ENCODE data around the gene LAMB4. TPM values are rescaled to one million over a fixed set of nuclear protein-coding genes. Genes with fewer than 3 reads are reported as not detected.

LAMB4 gene
- total RNA-seq, 2 donors from 2014 or later: not detected

DNA sequence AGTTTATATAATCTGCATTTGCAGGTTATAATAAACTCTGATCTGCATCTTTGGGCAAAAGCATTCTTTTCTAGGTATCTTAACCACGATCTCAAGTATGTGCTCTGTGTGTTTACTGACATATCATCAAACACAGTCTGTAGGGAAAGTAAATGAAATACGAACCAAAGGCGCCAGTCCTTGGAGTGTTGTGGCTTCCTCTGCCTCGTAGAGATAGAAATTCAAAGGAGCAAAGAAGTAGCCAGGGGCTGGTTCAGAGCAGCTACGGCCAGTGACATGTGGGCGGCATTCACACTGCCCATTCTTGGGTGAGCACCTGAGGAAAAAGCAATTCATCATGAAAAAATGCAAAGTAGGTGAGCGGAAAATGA, 38.7 kb downstream of the LAMB4 start:
- Mint-ChIP-seq H3K4me1 (ENCODE audit: low read depth in 2 of 2) (peaks cover 0 to 3% of the 10 kb centered on the region in 2 donors), H3K9me3 (no peaks in the 10 kb centered on the region), H3K36me3 (no peaks in the 10 kb centered on the region), H3K27me3 (peaks cover 10 to 29% of the 10 kb centered on the region in 2 donors), H3K27ac (no peak overlapping the region), H3K4me3 (no peak overlapping the region)
- DNase-seq (ENCODE audit: low spot score) (no peak), ATAC-seq (no peak)

- H3K36me3 Mint-ChIP-seq: no peaks in the 10 kb centered on the region
- H3K27ac Mint-ChIP-seq: no peak overlapping the region
- no peak for ATAC-seq
- peaks cover 7 to 24% of the 10 kb centered on the region in 2 donors for H3K27me3 Mint-ChIP-seq
- no peaks in the 10 kb centered on the region for H3K9me3 Mint-ChIP-seq
- no peak for DNase-seq (ENCODE audit: low spot score)
- H3K4me3 Mint-ChIP-seq: no peak overlapping the region
- H3K4me1 Mint-ChIP-seq (ENCODE audit: low read depth in 2 of 2): peaks cover 0 to 3% of the 10 kb centered on the region in 2 donors
Measured at GRCh38 chr7:108090791-108091460, 39.2 kb downstream of the LAMB4 start.

- Mint-ChIP-seq H3K27me3 (peaks cover 3 to 12% of the 10 kb centered on the region in 2 donors), H3K27ac (no peak overlapping the region), H3K4me1 (ENCODE audit: low read depth in 2 of 2) (peaks cover 0 to 3% of the 10 kb centered on the region in 2 donors), H3K36me3 (no peaks in the 10 kb centered on the region), H3K4me3 (no peak overlapping the region), H3K9me3 (no peaks in the 10 kb centered on the region)
- no peak for ATAC-seq
- DNase-seq (ENCODE audit: low spot score): no peak
Measured at GRCh38 chr7:108089381-108089780, 40.8 kb downstream of the LAMB4 start.

DNA sequence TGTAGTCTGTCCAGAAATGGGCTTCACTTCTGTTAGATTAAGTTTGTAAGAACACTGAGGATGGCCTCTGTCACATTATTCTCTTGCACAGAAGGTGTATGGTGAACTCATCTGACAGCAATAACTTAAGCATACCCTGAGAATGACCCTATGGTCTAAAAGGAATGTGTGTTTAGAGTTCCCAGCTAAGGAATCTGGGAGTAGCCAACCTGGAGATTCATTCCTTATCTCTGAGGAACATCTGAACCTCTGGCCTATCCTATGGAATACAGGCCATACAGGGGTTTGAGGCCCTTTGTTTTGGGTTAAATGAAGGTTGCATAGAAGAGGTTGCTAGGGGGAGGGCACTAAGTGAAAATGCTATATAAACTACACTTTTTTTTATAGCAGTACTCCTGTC, 41.4 kb downstream of the LAMB4 start:
- Mint-ChIP-seq H3K36me3 (no peaks in the 10 kb centered on the region), H3K4me1 (ENCODE audit: low read depth in 2 of 2) (peaks cover 0 to 3% of the 10 kb centered on the region in 2 donors), H3K4me3 (no peak overlapping the region), H3K27me3 (peaks cover 3 to 9% of the 10 kb centered on the region in 2 donors), H3K27ac (no peak overlapping the region), H3K9me3 (no peaks in the 10 kb centered on the region)
- no peak for DNase-seq (ENCODE audit: low spot score)
- ATAC-seq: no peak

- no peak for DNase-seq (ENCODE audit: low spot score)
- H3K27me3 Mint-ChIP-seq: peaks cover 3 to 9% of the 10 kb centered on the region in 2 donors
- H3K4me3 Mint-ChIP-seq: no peak overlapping the region
- H3K9me3 Mint-ChIP-seq: no peaks in the 10 kb centered on the region
- peaks cover 0 to 3% of the 10 kb centered on the region in 2 donors for H3K4me1 Mint-ChIP-seq (ENCODE audit: low read depth in 2 of 2)
- no peaks in the 10 kb centered on the region for H3K36me3 Mint-ChIP-seq
- ATAC-seq: no peak
- no peak overlapping the region for H3K27ac Mint-ChIP-seq
Measured at GRCh38 chr7:108087778-108088177, 42.4 kb downstream of the LAMB4 start.

DNA sequence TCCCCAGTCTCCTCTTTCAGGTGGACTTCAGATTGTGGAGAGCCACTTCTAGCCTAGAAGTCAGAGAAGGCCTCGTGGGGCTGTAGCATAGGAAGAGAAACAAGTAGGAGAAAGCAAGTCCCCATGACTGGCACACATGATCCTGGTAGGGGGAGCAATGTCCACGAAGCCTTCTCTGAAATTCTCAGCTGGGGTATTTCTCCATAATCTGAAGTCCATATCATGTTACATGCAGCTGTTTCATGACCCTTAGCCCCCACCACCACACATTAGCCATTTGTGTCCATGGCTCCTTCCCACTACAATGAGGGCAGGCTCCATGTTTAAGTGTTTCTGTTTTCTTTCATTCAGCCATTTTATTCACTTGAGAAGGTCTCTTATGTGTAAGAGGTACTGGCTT, 43.2 kb downstream of the LAMB4 start:
- Mint-ChIP-seq H3K4me1 (ENCODE audit: low read depth in 2 of 2) (peaks cover 0 to 3% of the 10 kb centered on the region in 2 donors), H3K9me3 (no peaks in the 10 kb centered on the region), H3K27ac (no peak overlapping the region), H3K4me3 (no peak overlapping the region), H3K27me3 (peaks cover 3 to 9% of the 10 kb centered on the region in 2 donors), H3K36me3 (no peaks in the 10 kb centered on the region)
- no peak for DNase-seq (ENCODE audit: low spot score)
- ATAC-seq: no peak

DNA sequence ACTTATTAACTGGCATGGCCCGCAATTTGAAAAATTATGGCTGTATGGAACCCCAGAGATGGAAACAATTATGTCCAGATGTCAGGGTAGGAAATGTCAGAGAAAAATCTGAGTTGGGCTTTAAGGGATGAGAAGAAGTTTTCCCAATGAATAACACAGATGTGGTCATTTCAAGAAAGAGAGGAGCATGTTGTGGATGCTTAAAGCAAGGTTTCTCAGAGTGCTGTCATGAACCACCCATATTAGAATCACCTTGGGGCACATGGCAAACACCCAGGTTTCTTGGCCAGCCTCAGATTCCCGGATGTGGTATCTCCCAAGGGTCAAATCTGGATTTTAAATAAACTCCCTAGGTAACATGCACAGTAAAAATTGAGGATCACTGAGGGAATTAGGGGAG, 43.6 kb downstream of the LAMB4 start:
- H3K4me1 Mint-ChIP-seq (ENCODE audit: low read depth in 2 of 2): peaks cover 0 to 1% of the 10 kb centered on the region in 2 donors
- DNase-seq (ENCODE audit: low spot score) (no peak), ATAC-seq (no peak)
- peaks cover 3 to 8% of the 10 kb centered on the region in 2 donors for H3K27me3 Mint-ChIP-seq
- no peaks in the 10 kb centered on the region for H3K9me3 Mint-ChIP-seq
- no peak overlapping the region for H3K27ac Mint-ChIP-seq
- no peak overlapping the region for H3K4me3 Mint-ChIP-seq
- no peaks in the 10 kb centered on the region for H3K36me3 Mint-ChIP-seq

DNA sequence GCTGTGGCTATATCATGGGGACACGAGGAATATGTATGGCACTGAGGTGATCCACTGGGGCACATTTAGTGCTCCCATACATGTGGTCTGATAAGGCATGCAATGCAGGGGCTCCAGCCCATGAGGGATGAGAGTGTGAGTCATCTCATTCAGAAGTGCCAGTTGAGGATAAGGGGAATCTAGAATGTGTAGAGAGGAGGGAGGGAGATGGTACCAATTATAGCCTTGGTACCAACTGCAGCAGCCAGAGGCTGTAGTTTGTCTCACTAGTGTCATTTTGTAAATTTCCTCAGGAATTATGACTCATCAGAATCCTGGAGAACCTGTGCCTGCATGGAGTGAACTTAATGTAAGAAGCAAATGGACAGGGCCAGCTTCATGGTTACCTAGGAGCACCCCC, 46.2 kb downstream of the LAMB4 start:
- no peak overlapping the region for H3K4me3 Mint-ChIP-seq
- no peak overlapping the region for H3K27ac Mint-ChIP-seq
- H3K36me3 Mint-ChIP-seq: no peaks in the 10 kb centered on the region
- no peaks in the 10 kb centered on the region for H3K9me3 Mint-ChIP-seq
- H3K27me3 Mint-ChIP-seq: peaks cover 0 to 3% of the 10 kb centered on the region in 2 donors
- ATAC-seq (no peak), DNase-seq (ENCODE audit: low spot score) (no peak)
- H3K4me1 Mint-ChIP-seq (ENCODE audit: low read depth in 2 of 2): no peaks in the 10 kb centered on the region

GRCh38 chr7:108079648-108080591, 50.2 kb downstream of the LAMB4 start:
- Mint-ChIP-seq H3K4me3 (no peak overlapping the region), H3K27me3 (peaks cover 0 to 3% of the 10 kb centered on the region in 2 donors), H3K27ac (no peak overlapping the region), H3K36me3 (no peaks in the 10 kb centered on the region), H3K9me3 (no peaks in the 10 kb centered on the region), H3K4me1 (ENCODE audit: low read depth in 2 of 2) (no peaks in the 10 kb centered on the region)
- ATAC-seq: no peak
- no peak for DNase-seq (ENCODE audit: low spot score)

DNA sequence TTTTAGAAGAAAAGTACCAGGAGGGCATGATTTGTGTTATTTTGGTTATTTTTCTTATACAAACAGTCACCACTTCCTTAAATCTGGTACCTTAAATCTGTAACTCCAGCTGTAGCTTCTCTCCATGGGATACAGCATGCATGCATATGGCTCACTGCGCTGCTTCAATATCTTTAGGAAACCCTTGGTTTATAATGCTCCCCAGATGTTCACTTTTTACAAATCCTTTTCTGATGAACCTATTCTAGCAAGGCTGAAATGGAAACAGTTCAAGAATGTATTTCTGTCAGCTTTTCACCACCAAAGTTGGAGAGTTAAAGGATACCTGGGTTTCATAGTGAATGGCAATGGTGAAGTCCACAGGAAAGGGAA, 50.9 kb downstream of the LAMB4 start:
- DNase-seq (ENCODE audit: low spot score): no peak
- no peak for ATAC-seq
- peaks cover 0 to 3% of the 10 kb centered on the region in 2 donors for H3K27me3 Mint-ChIP-seq
- no peaks in the 10 kb centered on the region for H3K36me3 Mint-ChIP-seq
- no peaks in the 10 kb centered on the region for H3K4me1 Mint-ChIP-seq (ENCODE audit: low read depth in 2 of 2)
- no peaks in the 10 kb centered on the region for H3K9me3 Mint-ChIP-seq
- H3K4me3 Mint-ChIP-seq: no peak overlapping the region
- H3K27ac Mint-ChIP-seq: no peak overlapping the region

DNA sequence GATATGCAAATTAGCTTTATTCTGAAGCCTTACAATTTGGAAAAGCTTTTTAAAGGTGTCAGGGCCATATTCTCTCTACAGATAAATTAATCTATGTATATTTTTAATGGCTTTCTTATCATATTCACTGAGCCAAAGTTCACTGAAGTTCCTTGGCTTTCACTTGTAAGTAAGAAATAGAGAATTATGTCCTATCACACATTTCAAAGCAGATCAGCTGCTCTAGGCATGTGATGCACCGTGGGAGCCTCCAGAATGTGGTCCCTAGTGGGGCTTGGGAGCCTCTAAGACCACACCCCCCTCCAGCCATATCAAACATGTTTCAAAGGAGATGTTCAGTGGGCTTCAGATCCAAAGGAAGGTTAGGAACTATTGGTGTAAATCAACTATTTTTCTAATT, 51.5 kb downstream of the LAMB4 start:
- DNase-seq (ENCODE audit: low spot score): no peak
- H3K4me1 Mint-ChIP-seq (ENCODE audit: low read depth in 2 of 2): no peaks in the 10 kb centered on the region
- no peak overlapping the region for H3K4me3 Mint-ChIP-seq
- H3K36me3 Mint-ChIP-seq: no peaks in the 10 kb centered on the region
- H3K27ac Mint-ChIP-seq: no peak overlapping the region
- H3K27me3 Mint-ChIP-seq: no peaks in the 10 kb centered on the region
- no peaks in the 10 kb centered on the region for H3K9me3 Mint-ChIP-seq
- ATAC-seq: no peak

DNA sequence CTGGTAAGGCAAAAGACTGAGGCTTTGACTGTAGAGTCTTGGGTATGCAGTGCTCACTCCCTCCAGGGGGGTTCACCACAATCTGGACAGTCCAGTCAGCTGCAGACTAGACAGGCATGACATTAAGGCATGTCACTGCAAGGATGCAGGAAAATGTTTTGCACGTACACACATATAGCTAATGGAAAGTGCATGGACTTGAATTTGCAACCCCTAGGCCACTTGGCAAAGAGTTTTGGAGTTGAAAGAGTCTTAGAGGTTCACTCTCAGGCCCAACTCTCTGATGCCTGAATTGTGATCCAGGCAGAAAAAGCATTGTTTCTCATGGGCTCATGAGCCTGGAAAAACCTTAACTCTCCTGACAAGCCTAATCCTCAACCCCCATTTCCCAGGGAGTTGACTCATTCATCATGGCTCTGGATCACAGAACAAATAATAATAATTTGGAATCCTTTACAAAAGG, 51.9 kb downstream of the LAMB4 start:
- Mint-ChIP-seq H3K27me3 (no peaks in the 10 kb centered on the region), H3K4me1 (ENCODE audit: low read depth in 2 of 2) (no peaks in the 10 kb centered on the region), H3K36me3 (no peaks in the 10 kb centered on the region), H3K27ac (no peak overlapping the region), H3K9me3 (no peaks in the 10 kb centered on the region), H3K4me3 (no peak overlapping the region)
- no peak for DNase-seq (ENCODE audit: low spot score)
- ATAC-seq: no peak

GRCh38 chr7:108077709-108078108, 52.5 kb downstream of the LAMB4 start:
- no peak overlapping the region for H3K27ac Mint-ChIP-seq
- no peaks in the 10 kb centered on the region for H3K4me1 Mint-ChIP-seq (ENCODE audit: low read depth in 2 of 2)
- ATAC-seq: no peak
- no peaks in the 10 kb centered on the region for H3K9me3 Mint-ChIP-seq
- no peaks in the 10 kb centered on the region for H3K27me3 Mint-ChIP-seq
- no peak overlapping the region for H3K4me3 Mint-ChIP-seq
- no peaks in the 10 kb centered on the region for H3K36me3 Mint-ChIP-seq
- no peak for DNase-seq (ENCODE audit: low spot score)

GRCh38 chr7:108076156-108076555, 54.0 kb downstream of the LAMB4 start:
- Mint-ChIP-seq H3K9me3 (no peaks in the 10 kb centered on the region), H3K27ac (no peak overlapping the region), H3K36me3 (no peaks in the 10 kb centered on the region), H3K4me1 (ENCODE audit: low read depth in 2 of 2) (no peaks in the 10 kb centered on the region), H3K4me3 (no peak overlapping the region), H3K27me3 (peaks cover 4% of the 10 kb centered on the region in 2 donors)
- DNase-seq (ENCODE audit: low spot score) (no peak), ATAC-seq (no peak)
